Panc1 (cell line): ENCODE measurements around the gene TP53BP2. TPM values are rescaled to one million over a fixed set of nuclear protein-coding genes. Genes with fewer than 3 reads are reported as not detected.

Source experiments
- ATAC-seq: fragments of 200-7000 bp; cut with Tn5 transposase; 2 replicates; pipeline ENCODE4 v1.9.1; 2020; ENCODE audit warnings: mild to moderate bottlenecking, moderate library complexity
- BruUV-seq: library from RNA; stranded (reverse); fragments of 400-500 nt; replicated peaks from 2 replicates; lab custom pipeline; 2021; lab: Mats Ljungman, UMichigan
- CTCF ChIA-PET: fragments of 300-600 bp; sonication (Branson Sonifier 250); formaldehyde crosslinking; loops from one replicate; lab custom pipeline; 2022; ENCODE audit warnings: antibody characterized with exemption; lab: Charles Lee
- POLR2A ChIA-PET: fragments of 300-600 bp; sonication (Branson Sonifier 250); formaldehyde crosslinking; loops from one replicate; lab custom pipeline; 2022; ENCODE audit warnings: antibody characterized with exemption; lab: Charles Lee
- DNase-seq: peaks from one replicate; pipeline ENCODE4 v3.0.0-alpha.2; 2010; ENCODE audit warnings: low read depth, low spot score
- H3K27ac ChIP-seq: 2 replicates; pipeline ENCODE4 v1.5.1; 2011; ENCODE audit warnings: mild to moderate bottlenecking, low read length, inconsistent platforms
- H3K27me3 ChIP-seq: fragments of 200-500 bp; sonication (Bioruptor generic); 2 replicates; pipeline ENCODE4 v1.6.0; 2014; ENCODE audit warnings: low read length, inconsistent platforms; ENCODE audit not compliant: control insufficient read depth, insufficient read depth
- H3K36me3 ChIP-seq: fragments of 200-500 bp; sonication (Bioruptor generic); 2 replicates; pipeline ENCODE4 v1.5.1; 2014; ENCODE audit warnings: inconsistent platforms, mild to moderate bottlenecking, low read length, moderate library complexity; ENCODE audit not compliant: control insufficient read depth, insufficient read depth
- H3K4me1 ChIP-seq: 2 replicates; pipeline ENCODE4 v1.5.1; 2011; ENCODE audit warnings: inconsistent platforms, mild to moderate bottlenecking, low read length, moderate library complexity; ENCODE audit not compliant: control insufficient read depth, insufficient read depth
- H3K4me3 ChIP-seq, 2 experiments: 2 replicates each; pipeline ENCODE4 v1.5.1; 2011 to 2012; ENCODE audit warnings: low read depth in 2 of 2, low read length in 2 of 2, mild to moderate bottlenecking in 2 of 2, inconsistent platforms in 1 of 2, moderate library complexity in 1 of 2
- H3K9me3 ChIP-seq: fragments of 200-500 bp; sonication (Bioruptor generic); 2 replicates; pipeline ENCODE4 v1.5.1; 2014; ENCODE audit warnings: low read depth, mild to moderate bottlenecking, inconsistent platforms, low read length, moderate library complexity; ENCODE audit not compliant: control insufficient read depth, insufficient read depth
- CTCF ChIP-seq: fragments of 450-650 bp; IDR thresholded peaks from 2 replicates; pipeline ENCODE4 v1.5.1; 2017; ENCODE audit warnings: mild to moderate bottlenecking
- POLR2AphosphoS5 ChIP-seq: IDR thresholded peaks from 2 replicates; pipeline ENCODE4 v1.6.1; 2012; ENCODE audit warnings: mild to moderate bottlenecking, low read depth, low read length, moderate library complexity
- REST ChIP-seq, 2 experiments: IDR thresholded peaks; 2 replicates each; pipeline ENCODE4 v1.6.1; 2011 to 2012; ENCODE audit warnings: low read depth in 2 of 2, control low read depth in 1 of 2, low read length in 1 of 2, mild to moderate bottlenecking in 1 of 2, moderate library complexity in 1 of 2; ENCODE audit not compliant: insufficient read depth in 1 of 2
- SIN3A ChIP-seq: IDR thresholded peaks from 2 replicates; pipeline ENCODE4 v1.6.1; 2012; ENCODE audit warnings: low read depth, mild to moderate bottlenecking, low read length, moderate library complexity, borderline replicate concordance; ENCODE audit not compliant: insufficient read depth
- TCF7L2 ChIP-seq: IDR thresholded peaks from 2 replicates; pipeline ENCODE4 v1.6.1; 2011; ENCODE audit warnings: mild to moderate bottlenecking, low read depth, low read length, inconsistent platforms
- in situ Hi-C: cut with HindIII; loops from 2 replicates; pipeline ENCODE4 v1.10.0; 2016; ENCODE audit warnings: low sequenced_read_pairs, low pct_unique_long_range_greater_than_20kb
- intact Hi-C: fragments of 100-400 bp; cut with micrococcal nuclease; formaldehyde crosslinking; loops from one replicate; pipeline ENCODE4 v1.10.0; 2022; ENCODE audit not compliant: unreplicated experiment
- total RNA-seq: library from RNA; stranded (reverse); gene quantifications from one replicate; pipeline ENCODE4 v1.2.1, GENCODE V29; 2021; ENCODE audit not compliant: unreplicated experiment

The TP53BP2 gene
- total RNA-seq, 1 experiment from 2014 or later, result 51.4 TPM

- H3K36me3 ChIP-seq, result peaks cover 40% of the 10 kb centered on the region
- H3K27me3 ChIP-seq, result no peaks in the 10 kb centered on the region
- H3K4me1 ChIP-seq, result peaks cover 14% of the 10 kb centered on the region
- BruUV-seq, result no TSS peak
- intact Hi-C loops, result no loop called here
- in situ Hi-C loops, result no loop called here
- CTCF ChIA-PET, result no interaction called here
- no peak overlapping the region for H3K4me3 ChIP-seq
- POLR2A ChIA-PET, result no interaction called here
- DNase-seq, result no peak
- H3K9me3 ChIP-seq, result no peaks in the 10 kb centered on the region
- no peak for ATAC-seq
- TF ChIP-seq POLR2AphosphoS5 (no peak), SIN3A (no peak), CTCF (no peak), TCF7L2 (no peak), REST (IDR thresholded peaks at IDR 0.05; ENCODE audit: insufficient read depth in 1 of 2, low read depth in 2 of 2, low read length in 1 of 2) (no peak)
- H3K27ac ChIP-seq, result no peak overlapping the region
Measured at GRCh38 chr1:223751696-223752095, 94.1 kb downstream of the TP53BP2 start.

GRCh38 chr1:223750730-223751570, 94.8 kb downstream of the TP53BP2 start:
- in situ Hi-C loops (no loop called here), intact Hi-C loops (no loop called here)
- DNase-seq, result no peak
- H3K4me3 ChIP-seq, result no peak overlapping the region
- POLR2A ChIA-PET, result no interaction called here
- H3K36me3 ChIP-seq, result peaks cover 37% of the 10 kb centered on the region
- H3K4me1 ChIP-seq, result peaks cover 14% of the 10 kb centered on the region
- no peaks in the 10 kb centered on the region for H3K9me3 ChIP-seq
- TF ChIP-seq SIN3A (no peak), CTCF (no peak), REST (IDR thresholded peaks at IDR 0.05; ENCODE audit: insufficient read depth in 1 of 2, low read depth in 2 of 2, low read length in 1 of 2) (no peak), TCF7L2 (no peak), POLR2AphosphoS5 (no peak)
- no TSS peak for BruUV-seq
- CTCF ChIA-PET, result no interaction called here
- no peaks in the 10 kb centered on the region for H3K27me3 ChIP-seq
- no peak overlapping the region for H3K27ac ChIP-seq
- ATAC-seq, result no peak
